Activated CD8-positive, alpha-beta memory T cell treated with anti-CD3 and anti-CD28 coated beads, Interleukin-2, amount 50 U/mL, for 1 hour (primary cell): ENCODE data around the gene KRCC1.

ENCODE experiments used
- DNase-seq: peaks from one replicate; pipeline ENCODE4 v3.0.0-alpha.2; 2020; ENCODE audit errors: extremely low read depth

Gene KRCC1

DNA sequence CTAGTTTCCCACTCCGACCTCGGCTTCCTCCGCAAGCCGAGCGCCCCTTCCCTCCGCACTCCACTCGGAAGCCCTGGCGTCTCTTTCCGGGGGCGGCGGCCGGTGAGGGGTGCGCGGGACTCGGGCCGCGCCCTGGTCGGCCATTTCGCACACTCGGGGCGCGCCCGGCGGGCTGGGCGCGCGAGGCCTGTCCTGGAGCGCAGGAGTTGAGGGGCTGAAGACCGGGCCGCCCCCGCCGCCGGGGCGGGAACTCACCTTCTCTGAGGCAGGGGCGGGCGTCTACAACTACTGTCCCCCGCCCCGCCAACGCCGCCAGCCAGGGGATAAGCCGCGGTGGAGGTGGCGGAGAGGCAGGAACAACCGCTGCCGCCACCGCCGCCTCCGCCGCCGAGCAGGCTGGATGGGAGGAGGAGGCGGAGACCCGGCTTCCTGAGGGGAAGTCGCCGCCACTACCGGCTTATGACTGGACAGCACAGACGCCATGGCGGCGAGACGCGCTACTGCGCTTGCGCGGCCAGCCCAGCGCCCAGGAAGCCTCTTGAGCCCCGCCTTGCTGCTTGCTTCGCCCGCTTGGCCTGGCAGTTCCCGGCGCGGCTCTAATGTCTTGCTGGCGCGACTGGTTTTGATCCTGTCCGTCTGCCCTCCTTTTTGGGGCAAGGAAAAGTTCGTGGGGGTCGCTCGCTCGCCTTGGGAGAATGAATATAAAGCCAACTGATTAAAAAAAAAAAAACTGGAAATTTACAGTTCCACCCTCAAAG lies at the start of gene KRCC1:
Gene KRCC1, minus strand, starts transcription at position 413 of the 758 bp plus-strand sequence. CDS start 27,220 bp downstream, outside the sequence.
- peak; percentile 75 for DNase-seq

DNA sequence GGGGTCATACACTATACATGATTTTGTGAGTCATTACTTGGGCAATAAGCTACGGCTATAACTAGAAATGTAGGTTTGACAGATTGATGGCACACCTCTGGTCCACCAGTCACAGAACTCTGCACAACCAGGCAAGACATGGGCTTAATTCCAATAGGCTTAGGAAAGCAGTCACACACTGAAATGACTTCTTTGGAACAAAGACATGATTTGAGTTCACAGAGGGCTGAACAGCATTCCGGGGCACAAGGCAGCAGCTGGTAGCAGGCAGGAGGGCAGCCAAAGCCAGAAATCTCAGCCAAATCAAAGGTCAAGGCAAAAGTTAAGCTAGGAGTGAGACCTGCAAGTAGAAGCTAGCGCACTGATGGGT lies 44.9 kb upstream of the KRCC1 start:
- DNase-seq, result no peak

DNA sequence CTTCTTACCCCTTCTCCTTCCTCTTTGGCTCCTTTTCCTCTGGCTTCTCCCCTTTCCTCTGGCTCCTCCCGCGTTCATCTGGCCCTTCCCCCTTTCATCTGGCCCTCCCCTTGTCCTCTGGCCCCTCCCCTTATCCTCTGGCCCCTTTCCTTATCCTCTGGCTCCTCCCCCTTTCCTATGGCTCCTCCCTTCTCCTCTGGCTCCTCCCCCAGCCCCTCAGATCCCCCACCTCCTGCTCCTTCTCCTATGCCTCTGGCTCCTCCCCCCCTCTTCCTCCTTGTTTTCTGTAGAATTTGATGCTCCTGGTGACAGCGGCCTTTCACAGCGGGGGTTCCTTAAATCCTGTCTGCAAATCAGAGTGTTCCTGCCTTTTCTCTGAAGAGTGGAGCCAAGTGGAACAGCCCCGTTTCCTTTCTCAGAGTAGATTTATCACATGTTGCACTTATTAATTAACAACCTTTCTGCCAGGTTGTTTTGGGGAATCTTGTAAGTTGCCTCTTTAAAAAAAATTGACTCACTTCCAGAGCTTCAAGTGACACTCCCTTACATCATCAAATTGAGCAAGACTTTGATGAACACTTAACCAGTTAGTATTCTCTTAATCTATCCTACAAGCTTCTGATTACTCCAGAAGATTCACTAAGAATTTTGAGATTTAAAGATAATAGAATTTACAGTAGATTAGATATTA lies 44.4 kb upstream of the KRCC1 start:
- no peak for DNase-seq

DNA sequence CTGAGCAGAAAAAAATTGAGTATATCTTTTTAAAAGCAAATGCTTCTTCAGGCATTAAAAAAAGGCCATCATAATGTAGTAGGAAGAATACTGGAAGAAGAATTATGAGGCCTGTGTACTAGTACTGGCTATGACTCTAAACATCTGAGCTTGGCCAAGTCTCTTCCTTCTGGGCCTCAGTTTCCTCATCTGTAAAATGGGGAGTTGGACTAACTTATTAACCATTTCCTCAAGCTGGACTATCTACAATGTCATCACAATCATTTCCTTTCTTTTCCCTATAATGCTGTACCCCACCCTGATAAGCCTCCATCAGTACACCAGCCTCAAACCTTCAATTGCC lies 42.9 kb upstream of the KRCC1 start:
- no peak for DNase-seq

DNA sequence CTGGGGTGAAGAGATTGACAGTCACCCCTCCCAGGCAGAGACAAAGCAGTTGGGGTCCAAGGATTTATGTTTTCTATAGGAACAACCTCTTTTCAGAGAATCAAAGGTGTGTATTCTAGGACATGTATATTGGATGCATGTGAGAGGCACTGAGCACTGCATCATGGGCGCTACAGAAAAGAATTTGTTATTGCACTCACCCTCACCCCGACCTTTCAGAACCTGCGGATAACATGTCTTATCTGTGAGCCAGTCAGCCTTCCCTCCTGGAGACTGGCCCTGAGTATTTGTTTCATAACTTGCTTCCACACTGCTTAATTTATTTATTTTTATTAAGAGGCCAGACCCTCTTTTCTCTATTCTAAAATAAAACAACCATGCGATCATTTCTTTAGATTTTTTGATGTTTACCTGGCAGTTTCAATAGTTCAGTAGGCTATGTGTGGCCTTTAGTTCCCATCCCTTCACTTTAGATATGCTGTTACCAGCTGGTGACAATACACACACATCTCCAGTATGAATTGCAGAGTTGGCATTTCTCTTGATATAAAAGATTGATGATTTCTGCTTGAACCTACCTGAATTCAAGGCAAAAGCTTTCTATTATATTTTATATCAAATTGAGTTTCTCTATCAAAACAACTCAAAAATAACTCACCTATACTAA lies 42.4 kb upstream of the KRCC1 start:
- DNase-seq, result no peak

DNA sequence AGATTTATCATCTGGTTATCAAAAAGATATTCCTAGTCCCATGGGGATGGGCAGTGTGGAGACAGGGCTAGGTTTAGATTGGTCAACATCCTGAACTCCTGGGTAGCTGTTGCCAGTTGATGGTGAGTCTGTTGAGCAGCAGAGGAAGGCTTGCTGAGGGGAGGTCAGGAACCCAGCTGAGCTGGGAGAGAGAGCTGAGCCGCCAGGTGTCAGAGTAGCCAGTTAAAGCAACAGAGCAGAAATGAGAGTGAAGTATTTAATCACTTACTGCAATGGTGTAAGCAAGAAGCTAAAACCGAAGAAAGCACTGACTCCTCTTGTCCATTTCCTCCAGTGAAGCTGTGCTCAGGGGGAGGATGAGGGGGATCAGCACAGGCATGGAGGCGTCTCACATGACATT lies 41.6 kb upstream of the KRCC1 start:
- no peak for DNase-seq

DNA sequence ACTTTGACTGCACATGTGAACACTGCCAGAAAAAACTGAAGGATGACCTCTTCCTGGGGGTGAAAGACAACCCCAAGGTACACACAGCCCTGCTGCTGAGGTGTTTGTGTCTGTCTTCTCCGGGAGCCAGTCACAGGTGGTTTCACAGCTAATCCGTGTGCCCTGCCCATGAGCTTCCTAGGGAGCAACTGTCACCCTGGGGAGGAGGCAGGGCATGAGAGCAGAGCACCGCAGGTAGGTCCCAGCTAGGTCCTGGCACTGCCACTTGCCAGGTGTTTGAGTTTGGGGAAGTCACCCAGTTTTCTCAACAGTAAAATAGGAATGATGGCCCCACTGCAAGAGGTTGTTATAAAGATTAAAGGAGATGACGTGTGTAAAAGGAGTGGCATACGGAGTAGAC lies 41.1 kb upstream of the KRCC1 start:
- no peak for DNase-seq

DNA sequence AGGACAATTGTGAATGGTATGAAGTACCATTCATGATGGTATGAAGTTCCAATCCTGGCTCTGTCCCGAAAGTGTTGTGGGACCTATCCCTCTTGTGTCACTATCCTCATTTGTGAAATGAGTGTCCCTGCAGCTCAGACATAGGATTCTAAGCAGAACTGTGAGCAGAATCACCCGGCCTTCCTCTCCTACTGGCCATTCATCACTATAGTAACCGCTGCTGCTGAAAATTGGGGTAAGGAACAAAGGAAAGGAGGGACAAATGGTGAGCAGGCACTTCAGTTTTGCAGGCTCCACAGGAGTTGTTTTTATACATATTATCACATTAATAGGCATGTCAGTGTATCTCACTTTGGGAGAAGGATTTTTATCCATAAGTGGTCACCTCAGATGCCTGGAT lies 39.4 kb upstream of the KRCC1 start:
- DNase-seq, result no peak

DNA sequence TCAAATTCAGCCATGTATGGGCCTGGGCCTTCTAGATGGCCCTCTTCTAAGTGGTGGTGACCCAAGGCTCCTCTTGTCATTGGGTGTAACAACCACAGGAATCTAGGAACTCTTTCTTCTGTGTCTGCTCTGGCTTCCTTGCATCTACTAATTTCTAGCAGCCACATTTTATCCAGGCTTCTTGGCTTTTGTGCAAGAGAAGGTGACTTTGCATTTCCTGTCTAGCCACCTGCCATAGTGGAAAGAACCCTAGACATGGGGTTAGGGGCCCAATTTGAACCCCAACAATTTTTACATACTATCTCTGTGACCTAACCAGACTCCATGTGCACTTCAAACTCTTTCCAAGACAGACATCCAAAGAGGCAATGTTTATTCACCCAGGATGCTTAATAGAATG lies 37.2 kb upstream of the KRCC1 start:
- DNase-seq, result no peak

DNA sequence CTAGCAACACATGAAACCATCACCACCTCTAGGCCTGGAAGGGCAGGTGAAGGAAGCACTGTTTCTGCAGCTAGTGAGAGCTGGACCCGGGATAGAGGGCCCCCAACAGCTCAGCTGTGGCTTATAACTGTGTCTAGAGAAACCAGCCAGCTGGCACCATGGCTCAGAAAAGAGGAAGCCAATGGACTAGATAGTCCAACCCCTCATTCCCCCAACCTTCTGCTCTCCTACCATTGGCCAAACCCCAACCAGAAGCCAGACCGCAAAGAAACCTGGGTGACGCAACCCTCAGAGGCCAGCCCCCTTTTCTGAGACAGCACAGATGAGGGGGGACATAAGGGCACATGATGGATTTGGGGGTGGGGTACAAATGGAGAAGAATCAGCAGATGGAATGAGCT lies 36.4 kb upstream of the KRCC1 start:
- no peak for DNase-seq

DNA sequence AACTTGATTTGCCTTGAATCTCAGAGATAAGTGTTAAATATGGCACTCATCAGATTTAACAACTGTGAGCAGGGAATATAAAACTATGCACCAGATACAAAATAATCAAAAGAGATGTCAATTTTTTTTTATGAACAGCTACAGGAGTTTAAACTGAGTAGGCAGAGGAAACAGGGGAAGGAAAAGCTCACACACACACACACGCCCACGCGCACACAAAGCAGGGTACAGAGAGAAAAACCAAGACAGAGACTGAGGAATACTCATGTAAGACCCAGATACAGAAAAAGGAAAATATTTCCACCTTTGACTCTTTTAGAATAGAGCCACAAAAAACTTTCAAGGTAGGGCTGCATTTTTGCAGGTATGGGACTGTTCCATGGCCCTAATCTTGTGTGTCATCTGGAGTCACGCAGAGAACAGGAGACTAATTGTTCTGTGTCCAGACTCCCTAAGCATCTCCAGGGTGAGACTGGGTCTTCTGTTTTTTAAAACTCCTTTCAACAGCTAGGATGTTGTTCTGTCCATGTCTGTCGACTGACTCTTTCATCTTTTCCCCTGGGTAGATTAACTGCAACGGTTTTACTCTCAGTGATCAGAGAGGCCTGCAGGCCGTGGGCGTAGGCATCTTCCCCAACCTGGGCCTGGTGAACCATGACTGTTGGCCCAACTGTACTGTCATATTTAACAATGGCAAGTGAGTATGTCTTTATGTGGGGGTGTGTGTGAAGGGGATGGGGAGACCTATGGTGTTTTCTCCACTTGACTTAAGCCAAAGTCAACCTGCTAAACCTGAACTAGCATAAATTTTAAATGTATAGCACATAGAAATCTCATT lies 35.1 kb upstream of the KRCC1 start:
- peak; percentile 2 for DNase-seq

DNA sequence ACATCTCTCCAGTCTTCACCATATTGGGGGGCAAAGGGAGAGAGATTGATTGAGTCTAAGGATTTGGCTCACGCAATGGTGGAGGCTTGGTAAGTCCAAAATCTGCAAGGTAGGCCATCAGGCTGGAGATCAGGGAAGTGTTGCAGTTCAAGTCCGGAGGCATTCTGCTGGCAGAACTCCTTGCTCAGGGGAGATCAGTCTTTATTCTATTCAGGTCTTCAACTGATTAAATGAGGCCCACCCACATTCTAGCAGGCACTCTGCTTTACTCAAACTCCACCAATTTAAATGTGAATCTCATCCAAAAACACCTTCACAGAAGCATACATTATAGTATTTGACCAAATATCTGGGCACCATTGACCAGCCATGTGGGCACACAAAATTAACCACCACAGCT lies 33.4 kb upstream of the KRCC1 start:
- no peak for DNase-seq

DNA sequence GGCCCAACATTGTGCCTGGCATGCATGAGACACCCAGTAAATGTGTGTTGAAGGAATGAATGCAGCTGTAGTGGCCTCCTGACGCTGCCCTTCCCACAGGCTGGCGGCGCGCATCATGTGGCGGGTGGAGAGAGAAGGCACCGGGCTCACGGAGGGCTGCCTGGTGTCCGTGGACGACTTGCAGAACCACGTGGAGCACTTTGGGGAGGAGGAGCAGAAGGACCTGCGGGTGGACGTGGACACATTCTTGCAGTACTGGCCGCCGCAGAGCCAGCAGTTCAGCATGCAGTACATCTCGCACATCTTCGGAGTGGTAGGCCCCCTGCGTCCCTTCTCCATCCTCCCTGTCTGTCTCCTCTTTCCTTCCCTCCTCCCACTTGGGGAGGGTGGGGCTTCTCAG lies 32.2 kb upstream of the KRCC1 start:
- DNase-seq, result no peak

DNA sequence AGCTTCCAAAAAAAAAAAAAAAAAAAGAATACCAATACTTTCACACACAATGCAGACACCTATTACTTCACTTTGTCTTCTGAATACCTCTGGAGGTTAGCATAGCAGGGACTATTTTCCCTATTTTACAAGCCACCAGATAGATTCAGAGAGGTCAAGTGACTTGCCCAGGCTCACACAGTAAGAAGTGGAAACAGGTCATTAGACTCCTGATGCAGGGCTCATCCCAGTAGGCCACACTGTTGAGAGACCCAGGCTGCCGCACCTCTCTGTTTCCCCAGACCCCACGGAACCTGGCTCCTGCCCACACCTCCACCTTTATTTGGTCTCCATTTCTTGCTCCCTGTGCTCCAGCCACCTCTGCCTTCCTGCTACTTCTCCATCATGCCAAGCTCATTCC lies 31.5 kb upstream of the KRCC1 start:
- DNase-seq, result no peak

DNA sequence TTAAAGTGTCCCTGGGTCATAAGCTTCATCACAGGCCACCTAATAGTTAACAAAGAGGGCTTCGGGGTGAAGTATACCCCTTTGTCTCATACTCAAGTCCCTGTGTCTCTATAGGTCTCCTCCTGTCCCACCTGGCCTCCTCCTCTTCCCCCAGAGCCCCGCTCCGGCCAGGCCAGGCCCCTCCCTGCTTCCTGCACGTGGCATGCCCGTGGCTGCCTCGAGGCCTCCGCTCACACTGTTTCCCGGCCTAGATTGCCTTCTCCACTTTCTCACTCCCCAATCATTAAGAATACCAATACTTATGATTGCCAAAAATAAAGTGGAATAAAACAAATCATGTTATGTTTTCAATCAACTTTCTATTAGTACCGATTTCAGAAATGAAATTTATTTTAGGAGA lies 30.8 kb upstream of the KRCC1 start:
- DNase-seq, result no peak

DNA sequence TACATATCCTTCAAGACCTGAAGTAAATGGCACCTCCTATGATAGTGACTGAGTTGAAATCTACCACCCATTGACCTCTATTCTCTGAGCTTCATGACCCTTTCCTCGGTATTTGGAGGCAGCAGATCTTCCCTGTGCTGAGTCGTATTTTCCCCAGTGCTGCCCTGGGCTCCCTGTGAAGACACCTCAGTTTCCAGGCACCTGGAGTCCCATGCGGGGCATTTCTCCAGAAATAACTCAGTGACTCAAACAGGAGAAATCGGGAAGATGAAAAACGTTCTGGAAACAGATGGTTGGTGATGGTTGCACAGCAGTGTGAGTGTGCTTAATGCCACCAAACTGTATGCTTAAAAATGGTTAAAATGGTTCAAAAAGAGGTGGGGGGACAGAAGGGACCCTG lies 30.0 kb upstream of the KRCC1 start:
- no peak for DNase-seq

DNA sequence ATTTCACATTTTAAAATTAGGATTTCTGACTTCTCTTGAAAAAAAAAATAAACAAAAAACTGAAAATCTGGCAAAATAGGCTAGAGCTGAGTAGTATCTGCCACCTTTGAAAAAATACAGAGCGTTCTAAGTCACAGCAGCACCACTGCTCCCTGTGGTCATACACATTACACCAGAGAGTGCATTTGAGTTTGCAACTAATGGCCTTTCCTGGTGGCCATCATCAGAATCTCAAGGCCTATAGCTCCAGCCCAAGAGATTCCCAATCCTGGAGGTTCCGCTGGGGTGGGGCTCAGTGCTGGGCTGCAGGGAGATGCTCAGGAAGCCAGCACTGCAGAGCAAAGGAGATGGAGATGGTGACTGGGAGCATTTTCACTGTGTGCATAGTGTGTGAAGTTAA lies 29.5 kb upstream of the KRCC1 start:
- no peak for DNase-seq

DNA sequence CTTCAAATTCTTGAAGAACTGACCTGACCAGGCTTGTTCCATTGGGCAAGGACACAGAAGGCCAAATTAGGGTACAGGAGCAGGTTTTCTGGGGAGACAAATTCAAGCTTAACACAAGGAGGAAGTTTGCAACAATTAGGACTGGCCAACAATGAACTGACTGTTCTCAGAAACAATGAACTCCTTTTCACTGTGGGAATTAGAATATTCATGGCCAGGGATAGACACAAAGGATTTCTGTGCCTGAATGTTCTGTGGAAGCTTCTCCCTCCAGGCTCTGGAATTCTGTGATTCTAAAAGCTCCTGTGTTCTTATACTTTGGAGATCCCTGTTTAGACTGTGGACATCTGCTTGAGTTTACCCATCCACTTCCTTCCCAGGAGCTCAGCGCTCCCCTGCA lies 27.2 kb upstream of the KRCC1 start:
- DNase-seq, result no peak

DNA sequence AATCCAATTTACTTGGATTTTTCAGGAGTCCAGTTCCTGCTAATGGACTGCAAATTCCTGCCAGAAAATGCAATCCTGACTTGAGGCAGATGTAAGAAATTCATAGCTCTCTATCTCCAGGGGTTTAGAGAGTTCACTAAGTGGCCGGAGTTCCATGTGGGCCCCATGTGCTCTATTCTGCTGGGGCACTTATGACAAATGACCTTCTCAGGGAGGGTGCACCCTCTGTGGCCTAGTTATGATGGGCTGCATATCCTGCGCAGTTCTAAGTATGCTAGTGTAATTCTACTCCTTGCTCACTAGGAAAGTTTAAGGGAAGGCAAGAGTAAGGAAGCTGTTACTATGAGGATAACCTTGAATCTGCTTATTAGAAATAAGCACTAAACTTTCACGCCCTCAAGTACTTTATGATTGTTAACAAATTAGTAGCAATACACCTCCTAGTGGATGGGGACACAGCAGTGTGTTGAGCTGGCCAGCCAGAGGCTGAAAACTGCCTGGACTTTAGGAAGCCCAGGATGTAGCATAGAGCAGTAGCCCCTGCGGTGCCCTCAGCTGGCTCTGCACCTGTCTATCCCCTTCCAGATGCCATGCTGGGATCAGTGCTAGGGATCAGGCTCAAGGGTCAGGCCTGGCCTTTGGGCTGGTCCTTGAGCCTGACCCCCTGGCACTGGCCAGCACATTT lies 26.5 kb upstream of the KRCC1 start:
- no peak for DNase-seq

DNA sequence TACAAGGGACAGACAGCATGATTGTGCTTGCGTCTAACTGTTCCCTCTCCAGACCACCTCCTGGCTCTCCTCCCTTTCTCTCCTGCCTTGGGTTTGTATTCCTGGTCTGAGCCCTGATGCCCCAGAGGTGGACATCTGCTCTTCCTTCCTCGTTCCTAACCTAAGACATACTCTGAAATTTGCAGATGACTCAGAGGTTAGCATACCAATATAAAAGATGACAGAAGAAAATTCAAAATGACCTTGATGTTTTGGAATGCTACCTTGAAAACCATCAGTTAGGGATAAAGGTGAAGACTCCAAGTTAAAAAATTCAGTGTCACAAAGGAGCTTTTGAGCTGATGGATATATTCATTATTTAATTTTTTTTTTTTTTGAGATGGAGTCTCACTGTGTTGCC lies 25.0 kb upstream of the KRCC1 start:
- no peak for DNase-seq

DNA sequence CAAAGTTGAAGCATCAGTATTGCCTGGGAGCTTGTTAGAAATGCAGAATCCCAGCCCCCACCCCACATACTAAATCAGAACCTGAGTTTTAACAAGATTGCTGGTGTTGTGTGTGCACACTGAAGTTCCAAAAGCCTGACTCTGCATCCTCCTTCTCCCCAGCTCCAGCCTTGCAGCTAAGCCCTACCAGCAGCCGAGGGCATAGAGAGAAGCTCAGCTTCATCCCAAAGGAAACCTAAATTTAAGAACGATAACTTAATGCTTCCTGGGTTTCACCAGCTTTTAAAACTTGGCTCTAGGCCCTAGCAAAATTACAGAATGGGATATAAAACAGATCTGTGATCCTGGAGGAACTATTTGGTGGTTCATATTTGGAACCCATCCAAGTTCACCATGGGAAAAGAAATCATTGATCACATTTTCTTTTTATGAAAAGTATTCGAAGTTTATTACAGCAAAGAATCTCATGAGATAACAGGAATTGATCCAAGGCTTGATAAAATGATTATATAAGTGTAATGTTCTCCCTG lies 23.1 kb upstream of the KRCC1 start:
- no peak for DNase-seq

DNA sequence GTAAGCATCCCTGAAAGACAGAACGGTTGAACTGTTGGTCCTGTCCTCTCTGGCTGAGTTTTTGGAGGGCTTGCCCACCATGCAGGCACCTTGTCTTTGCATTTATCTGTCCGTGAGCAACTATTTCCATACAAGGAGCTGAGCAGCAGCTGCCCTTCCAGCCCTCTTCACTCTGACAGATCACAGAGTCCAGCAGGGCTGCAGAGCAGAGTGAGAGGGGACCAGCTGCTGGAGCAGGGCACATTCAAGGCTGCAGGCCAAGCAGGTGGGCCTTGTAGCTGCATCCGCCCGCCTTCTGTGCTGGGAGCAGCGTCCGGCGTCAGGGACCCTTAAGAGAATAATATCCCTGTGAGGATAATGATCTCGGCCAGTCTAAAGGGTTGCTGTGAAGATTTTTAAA lies 21.5 kb upstream of the KRCC1 start:
- no peak for DNase-seq
